Measurements from ENCODE around the gene PDZD2. TPM values are rescaled to one million over a fixed set of nuclear protein-coding genes. Genes with fewer than 3 reads are reported as not detected.

PDZD2 gene
- total RNA-seq, 4 donors from 2014 or later: 13.7 to 26.7 (median 24.1) TPM

- Histone ChIP-seq H3K9me3 (no peaks in the 10 kb centered on the region), H3K27me3 (no peaks in the 10 kb centered on the region), H3K27ac (no peak overlapping the region), H3K4me3 (no peak overlapping the region), H3K4me1 (peaks cover 0 to 10% (median 0%) of the 10 kb centered on the region in 3 donors), H3K36me3 (peaks cover 0 to 82% (median 0%) of the 10 kb centered on the region in 3 donors)
- DNase-seq: no peak
- WGBS, 2 donors: 87 to 91% methylated on average over 4 to 5 of the region's 5 CpGs
- intact Hi-C loops (cut with DNase I): loop anchor here (5.0 kb wide), 1 partner anchor 267 kb away; no protein-coding TSS in a partner anchor
- TF ChIP-seq POLR2A (IDR thresholded peaks at IDR 0.05) (no peak), CTCF (IDR thresholded peaks at IDR 0.05) (no peak)
Observed at GRCh38 chr5:32094691-32095090, 455.8 kb downstream of the PDZD2 start.

GRCh38 chr5:32095261-32095671 lies 456.3 kb downstream of the PDZD2 start:
- TF ChIP-seq CTCF (IDR thresholded peaks at IDR 0.05) (no peak), POLR2A (IDR thresholded peaks at IDR 0.05) (no peak)
- intact Hi-C loops (cut with DNase I): no loop called here
- WGBS, 2 donors: 58 to 73% methylated on average over 7 of the region's 7 CpGs
- Histone ChIP-seq H3K4me3 (no peak overlapping the region), H3K27ac (no peak overlapping the region), H3K4me1 (peaks cover 0 to 15% (median 0%) of the 10 kb centered on the region in 3 donors), H3K9me3 (no peaks in the 10 kb centered on the region), H3K36me3 (peaks cover 0 to 82% (median 3%) of the 10 kb centered on the region in 3 donors), H3K27me3 (no peaks in the 10 kb centered on the region)
- DNase-seq: no peak

GRCh38 chr5:32096891-32097595 lies 458.1 kb downstream of the PDZD2 start:
- Histone ChIP-seq H3K4me1 (peaks cover 0 to 15% (median 0%) of the 10 kb centered on the region in 3 donors), H3K27me3 (no peaks in the 10 kb centered on the region), H3K9me3 (no peaks in the 10 kb centered on the region), H3K4me3 (no peak overlapping the region), H3K36me3 (peaks cover 0 to 86% (median 10%) of the 10 kb centered on the region in 3 donors), H3K27ac (no peak overlapping the region)
- WGBS, 2 donors: 90 to 93% methylated on average over 7 to 9 of the region's 10 CpGs
- TF ChIP-seq POLR2A (IDR thresholded peaks at IDR 0.05) (no peak), CTCF (IDR thresholded peaks at IDR 0.05) (no peak)
- intact Hi-C loops (cut with DNase I): no loop called here
- DNase-seq: no peak

- peaks cover 0 to 87% (median 10%) of the 10 kb centered on the region in 3 donors for H3K36me3 ChIP-seq
- no peak for TF ChIP-seq POLR2A (IDR thresholded peaks at IDR 0.05)
- no peak for TF ChIP-seq CTCF (IDR thresholded peaks at IDR 0.05)
- no peak overlapping the region for H3K4me3 ChIP-seq
- H3K4me1 ChIP-seq: peaks cover 0 to 11% (median 0%) of the 10 kb centered on the region in 3 donors
- WGBS, 2 donors: 82 to 89% methylated on average over 5 to 8 of the region's 9 CpGs
- intact Hi-C loops (cut with DNase I): no loop called here
- H3K27ac ChIP-seq: peak overlapping the region in 1 of 4 donors; percentile 51
- no peaks in the 10 kb centered on the region for H3K9me3 ChIP-seq
- no peaks in the 10 kb centered on the region for H3K27me3 ChIP-seq
- no peak for DNase-seq
Observed at GRCh38 chr5:32098291-32098690, 459.4 kb downstream of the PDZD2 start.

- TF ChIP-seq POLR2A (IDR thresholded peaks at IDR 0.05) (no peak), CTCF (IDR thresholded peaks at IDR 0.05) (no peak)
- Histone ChIP-seq H3K4me3 (no peak overlapping the region), H3K36me3 (peaks cover 3 to 89% (median 10%) of the 10 kb centered on the region in 3 donors), H3K27me3 (no peaks in the 10 kb centered on the region), H3K9me3 (no peaks in the 10 kb centered on the region), H3K4me1 (peaks cover 0 to 11% (median 0%) of the 10 kb centered on the region in 3 donors), H3K27ac (peak overlapping the region in 1 of 4 donors; percentile 51)
- 76 to 80% methylated on average over 11 of the region's 11 CpGs for WGBS, 2 donors
- intact Hi-C loops (cut with DNase I): no loop called here
- no peak for DNase-seq
Observed at GRCh38 chr5:32098890-32099310, 460.0 kb downstream of the PDZD2 start.
